ENCODE data around the gene AHDC1. TPM values are rescaled to one million over a fixed set of nuclear protein-coding genes. Genes with fewer than 3 reads are reported as not detected.
A peak's percentile ranks its signal among the peaks of the same experiment; 100 is the strongest.

The AHDC1 gene
- total and polyA plus RNA-seq, 9 of the 15 experiments (the other 6 are each of a cell fraction or from before 2014, with no cell fraction given) = 0.21 to 36.4 (median 4.7) TPM

- peak; percentile 87 for TF ChIP-seq CHD1 (IDR thresholded peaks at IDR 0.05; ENCODE audit: low read length)
- peak; percentile 53; the same call in 1 of the 2 replicates for TF ChIP-seq CTBP1 (IDR thresholded peaks at IDR 0.05; ENCODE audit: borderline replicate concordance)
- no peak for TF ChIP-seq FOXP1 (CRISPR knock-in tag; IDR thresholded peaks at IDR 0.05)
- peak; percentile 77 for TF ChIP-seq KDM5B (IDR thresholded peaks at IDR 0.05; ENCODE audit: insufficient replicate concordance, low read depth, low read length)
- no peak for TF ChIP-seq NR2C2 (CRISPR knock-in tag; IDR thresholded peaks at IDR 0.05)
- peak; percentile 55; the same call in 1 of the 2 replicates for TF ChIP-seq NR2C2 (tag; IDR thresholded peaks at IDR 0.05)
- TF ChIP-seq POLR2A (conservative IDR thresholded peaks at IDR 0.05) = peak; percentile 86
- TF ChIP-seq NCOA1 (IDR thresholded peaks at IDR 0.05; ENCODE audit: low read depth) = peak; percentile 38; the same call in 1 of the 2 replicates
- no peak for TF ChIP-seq ZNF146 (CRISPR knock-in tag; IDR thresholded peaks at IDR 0.05; ENCODE audit: unreplicated experiment)
- TF ChIP-seq ETV1 (tag; conservative IDR thresholded peaks at IDR 0.05; ENCODE audit: low read depth) = 0 out of 2 replicates have a peak, but pooled peaks have one; percentile 19
- TF ChIP-seq ZNF583 (CRISPR knock-in tag; IDR thresholded peaks at IDR 0.05) = peak; percentile 7; the same call in 1 of the 2 replicates
- TF ChIP-seq NEUROD1 (IDR thresholded peaks at IDR 0.05; ENCODE audit: borderline replicate concordance, low read depth, low read length, partially characterized antibody) = peak; percentile 53
- TF ChIP-seq ELK1 (CRISPR knock-in tag; IDR thresholded peaks at IDR 0.05) = no peak
- peak; percentile 29; the same call in 1 of the 2 replicates for TF ChIP-seq ARID1B (IDR thresholded peaks at IDR 0.05)
- TF ChIP-seq SMARCA4 (IDR thresholded peaks at IDR 0.05) = peak; percentile 21
- TF ChIP-seq E2F4 (CRISPR knock-in tag; IDR thresholded peaks at IDR 0.05; ENCODE audit: low read depth) = peak; percentile 64; the same call in 1 of the 2 replicates
- peak; percentile 40 for TF ChIP-seq CHD4 (IDR thresholded peaks at IDR 0.05; ENCODE audit: insufficient read depth, insufficient replicate concordance, low read depth, low read length, poor library complexity, severe bottlenecking)
- TF ChIP-seq SIN3A (IDR thresholded peaks at IDR 0.05; ENCODE audit: borderline replicate concordance in 2 of 2, control insufficient read depth in 1 of 2, low read depth in 2 of 2, low read length in 2 of 2) = peak; percentile 55 to 69; a peak in 2 of 4 replicates
- TF ChIP-seq ZNF12 (CRISPR knock-in tag; IDR thresholded peaks at IDR 0.05) = peak; percentile 61; the same call in 1 of the 2 replicates
- TF ChIP-seq, protein P1, sequence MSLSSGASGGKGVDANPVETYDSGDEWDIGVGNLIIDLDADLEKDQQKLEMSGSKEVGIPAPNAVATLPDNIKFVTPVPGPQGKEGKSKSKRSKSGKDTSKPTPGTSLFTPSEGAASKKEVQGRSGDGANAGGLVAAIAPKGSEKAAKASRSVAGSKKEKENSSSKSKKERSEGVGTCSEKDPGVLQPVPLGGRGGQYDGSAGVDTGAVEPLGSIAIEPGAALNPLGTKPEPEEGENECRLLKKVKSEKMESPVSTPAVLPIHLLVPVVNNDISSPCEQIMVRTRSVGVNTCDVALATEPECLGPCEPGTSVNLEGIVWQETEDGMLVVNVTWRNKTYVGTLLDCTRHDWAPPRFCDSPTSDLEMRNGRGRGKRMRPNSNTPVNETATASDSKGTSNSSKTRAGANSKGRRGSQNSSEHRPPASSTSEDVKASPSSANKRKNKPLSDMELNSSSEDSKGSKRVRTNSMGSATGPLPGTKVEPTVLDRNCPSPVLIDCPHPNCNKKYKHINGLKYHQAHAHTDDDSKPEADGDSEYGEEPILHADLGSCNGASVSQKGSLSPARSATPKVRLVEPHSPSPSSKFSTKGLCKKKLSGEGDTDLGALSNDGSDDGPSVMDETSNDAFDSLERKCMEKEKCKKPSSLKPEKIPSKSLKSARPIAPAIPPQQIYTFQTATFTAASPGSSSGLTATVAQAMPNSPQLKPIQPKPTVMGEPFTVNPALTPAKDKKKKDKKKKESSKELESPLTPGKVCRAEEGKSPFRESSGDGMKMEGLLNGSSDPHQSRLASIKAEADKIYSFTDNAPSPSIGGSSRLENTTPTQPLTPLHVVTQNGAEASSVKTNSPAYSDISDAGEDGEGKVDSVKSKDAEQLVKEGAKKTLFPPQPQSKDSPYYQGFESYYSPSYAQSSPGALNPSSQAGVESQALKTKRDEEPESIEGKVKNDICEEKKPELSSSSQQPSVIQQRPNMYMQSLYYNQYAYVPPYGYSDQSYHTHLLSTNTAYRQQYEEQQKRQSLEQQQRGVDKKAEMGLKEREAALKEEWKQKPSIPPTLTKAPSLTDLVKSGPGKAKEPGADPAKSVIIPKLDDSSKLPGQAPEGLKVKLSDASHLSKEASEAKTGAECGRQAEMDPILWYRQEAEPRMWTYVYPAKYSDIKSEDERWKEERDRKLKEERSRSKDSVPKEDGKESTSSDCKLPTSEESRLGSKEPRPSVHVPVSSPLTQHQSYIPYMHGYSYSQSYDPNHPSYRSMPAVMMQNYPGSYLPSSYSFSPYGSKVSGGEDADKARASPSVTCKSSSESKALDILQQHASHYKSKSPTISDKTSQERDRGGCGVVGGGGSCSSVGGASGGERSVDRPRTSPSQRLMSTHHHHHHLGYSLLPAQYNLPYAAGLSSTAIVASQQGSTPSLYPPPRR (CRISPR knock-in tag; IDR thresholded peaks at IDR 0.05; ENCODE audit: borderline replicate concordance) = 0 out of 2 replicates have a peak, but pooled peaks have one; percentile 61
These were observed 78.4 kb downstream of the AHDC1 start (continued) for GRCh38 chr1:27525296-27526272.

All from K562 (cell line).